Thymus (tissue), 11 donors: ENCODE results near the gene MBNL1. TPM values are rescaled to one million over a fixed set of nuclear protein-coding genes. Genes with fewer than 3 reads are reported as not detected.

Source experiments
- DNase-seq, 9 donors: peaks; one replicate each; pipeline ENCODE4 v3.0.0-alpha.2; 2013; ENCODE audit warnings: low spot score in 9 of 9, low read depth in 6 of 9, missing footprints in 1 of 9
- H3K27ac ChIP-seq, 2 donors: one replicate each; pipeline ENCODE4 v1.5.1; 2013; ENCODE audit warnings: control low read depth in 1 of 2, low read depth in 1 of 2, low read length in 1 of 2, mild to moderate bottlenecking in 1 of 2, moderate library complexity in 1 of 2
- H3K27me3 ChIP-seq, 2 donors: one replicate each; pipeline ENCODE4 v1.5.1; 2013; ENCODE audit warnings: low read length in 1 of 2; ENCODE audit not compliant: control insufficient read depth in 2 of 2, insufficient read depth in 1 of 2
- H3K36me3 ChIP-seq, 2 donors: one replicate each; pipeline ENCODE4 v1.5.1; 2013; ENCODE audit warnings: low read length in 1 of 2, mild to moderate bottlenecking in 1 of 2, moderate library complexity in 1 of 2; ENCODE audit not compliant: control insufficient read depth in 2 of 2, insufficient read depth in 2 of 2
- H3K4me1 ChIP-seq, 2 donors: one replicate each; pipeline ENCODE4 v1.5.1; 2013; ENCODE audit warnings: low read length in 2 of 2; ENCODE audit not compliant: control insufficient read depth in 2 of 2, insufficient read depth in 2 of 2
- H3K4me3 ChIP-seq, 2 donors: one replicate each; pipeline ENCODE4 v1.5.1; 2013; ENCODE audit warnings: low read length in 2 of 2, control low read depth in 1 of 2, mild to moderate bottlenecking in 1 of 2
- H3K9me3 ChIP-seq, 2 donors: one replicate each; pipeline ENCODE4 v1.5.1; 2013; ENCODE audit warnings: low read length in 1 of 2, mild to moderate bottlenecking in 1 of 2; ENCODE audit not compliant: control insufficient read depth in 2 of 2, insufficient read depth in 1 of 2
- WGBS: extraction: QIAGEN DNeasy Blood & Tissue Kit; methylation state at CpG from one replicate; pipeline ENCODE4 v1.1.7; 2013; 5-methylcytosine and 5-hydroxymethylcytosine counted together
- polyA plus RNA-seq: library from polyadenylated mRNA; stranded (reverse); fragments of 200-250 nt; gene quantifications from one replicate; pipeline ENCODE4 v1.2.3, GENCODE V29; 2013
- total RNA-seq: library from RNA; stranded (reverse); fragments of 120-200 nt; gene quantifications from one replicate; pipeline ENCODE4 v1.2.4, GENCODE V29; 2013
- donor health status: healthy.

MBNL1 gene
- total and polyA plus RNA-seq, 2 donors, result 89.0 to 178 TPM

DNA sequence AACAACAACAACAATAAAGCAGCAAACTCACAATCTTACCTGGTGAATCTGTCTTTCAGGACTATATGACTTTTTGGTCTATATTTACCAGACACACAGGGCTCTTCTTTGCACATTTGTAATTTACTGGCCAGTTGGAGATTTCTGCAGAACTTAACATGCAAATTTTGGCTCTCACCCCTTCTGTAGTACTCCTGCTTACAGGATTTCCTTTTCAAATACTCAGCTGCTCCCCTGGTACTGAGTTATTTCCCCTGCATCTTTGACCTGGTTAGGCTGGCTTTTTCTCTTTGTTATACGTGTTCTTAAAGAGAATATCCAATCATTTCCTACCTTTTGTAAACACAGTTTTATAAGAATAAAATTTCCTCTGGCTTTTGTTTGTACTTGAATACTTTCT is 228.0 kb downstream of the MBNL1 start:
- no peak overlapping the region for H3K27ac ChIP-seq
- 68% methylated on average over 1 of the region's 1 CpG for WGBS

GRCh38 chr3:152497457-152497856 is 228.7 kb downstream of the MBNL1 start:
- Histone ChIP-seq H3K36me3 (no peaks in the 10 kb centered on the region), H3K9me3 (peaks cover 0 to 4% of the 10 kb centered on the region in 2 donors), H3K27ac (no peak overlapping the region), H3K4me1 (no peaks in the 10 kb centered on the region), H3K27me3 (no peaks in the 10 kb centered on the region), H3K4me3 (no peak overlapping the region)
- WGBS, result 70% methylated on average over 3 of the region's 3 CpGs
- no peak for DNase-seq

More for the DNA sequence above, 228.0 kb downstream of the MBNL1 start:
- Histone ChIP-seq H3K4me3 (no peak overlapping the region), H3K27me3 (no peaks in the 10 kb centered on the region), H3K9me3 (peaks cover 0 to 4% of the 10 kb centered on the region in 2 donors), H3K36me3 (no peaks in the 10 kb centered on the region), H3K4me1 (no peaks in the 10 kb centered on the region)
- no peak for DNase-seq

- no peaks in the 10 kb centered on the region for H3K4me1 ChIP-seq
Observed at GRCh38 chr3:152497890-152498289, 229.2 kb downstream of the MBNL1 start.

GRCh38 chr3:152499791-152500385 is 231.2 kb downstream of the MBNL1 start:
- Histone ChIP-seq H3K9me3 (peaks cover 0 to 4% of the 10 kb centered on the region in 2 donors), H3K27ac (no peak overlapping the region), H3K4me3 (no peak overlapping the region), H3K27me3 (no peaks in the 10 kb centered on the region), H3K4me1 (no peaks in the 10 kb centered on the region), H3K36me3 (no peaks in the 10 kb centered on the region)
- 76% methylated on average over 4 of the region's 4 CpGs for WGBS
- no peak for DNase-seq

More at GRCh38 chr3:152497890-152498289, 229.2 kb downstream of the MBNL1 start:
- Histone ChIP-seq H3K27me3 (no peaks in the 10 kb centered on the region), H3K4me3 (no peak overlapping the region), H3K36me3 (no peaks in the 10 kb centered on the region), H3K9me3 (peaks cover 0 to 4% of the 10 kb centered on the region in 2 donors), H3K27ac (no peak overlapping the region)
- 94% methylated on average over 1 of the region's 1 CpG for WGBS
- DNase-seq, result no peak

GRCh38 chr3:152505926-152506325 is 237.2 kb downstream of the MBNL1 start:
- no peak overlapping the region for H3K27ac ChIP-seq

GRCh38 chr3:152508705-152509104 is 240.0 kb downstream of the MBNL1 start:
- Histone ChIP-seq H3K36me3 (no peaks in the 10 kb centered on the region), H3K4me1 (no peaks in the 10 kb centered on the region), H3K4me3 (no peak overlapping the region), H3K27me3 (no peaks in the 10 kb centered on the region), H3K9me3 (no peaks in the 10 kb centered on the region), H3K27ac (no peak overlapping the region)
- WGBS, result 72% methylated on average over 1 of the region's 1 CpG
- no peak for DNase-seq

More at GRCh38 chr3:152505926-152506325, 237.2 kb downstream of the MBNL1 start:
- Histone ChIP-seq H3K27me3 (no peaks in the 10 kb centered on the region), H3K4me1 (no peaks in the 10 kb centered on the region), H3K4me3 (no peak overlapping the region), H3K36me3 (no peaks in the 10 kb centered on the region), H3K9me3 (peaks cover 0 to 3% of the 10 kb centered on the region in 2 donors)
- DNase-seq, result no peak
- WGBS, result 68% methylated on average over 5 of the region's 5 CpGs

DNA sequence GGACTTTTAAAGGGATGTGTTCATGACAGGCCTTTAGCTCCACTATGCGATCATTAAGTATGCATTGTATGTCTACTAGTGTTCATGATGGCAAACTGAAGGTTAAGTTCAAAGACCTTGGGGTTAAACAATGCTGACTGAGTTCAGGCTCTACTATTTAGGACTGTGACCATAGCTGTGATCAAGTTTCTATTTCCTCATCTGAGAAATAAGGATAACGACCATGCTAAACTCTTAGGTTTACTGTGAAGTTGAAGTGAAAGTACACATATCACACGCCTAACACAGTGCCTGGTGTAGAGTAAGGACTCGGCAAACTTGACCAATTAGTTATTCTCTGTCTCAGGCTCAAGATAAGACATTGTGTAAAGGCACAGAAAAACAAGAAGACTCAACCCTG is 243.2 kb downstream of the MBNL1 start:
- no peaks in the 10 kb centered on the region for H3K27me3 ChIP-seq
- H3K27ac ChIP-seq, result no peak overlapping the region
- DNase-seq, result no peak
- no peaks in the 10 kb centered on the region for H3K9me3 ChIP-seq
- 95% methylated on average over 4 of the region's 4 CpGs for WGBS
- no peaks in the 10 kb centered on the region for H3K4me1 ChIP-seq
- H3K4me3 ChIP-seq, result no peak overlapping the region
- H3K36me3 ChIP-seq, result no peaks in the 10 kb centered on the region

GRCh38 chr3:152513301-152513960 is 244.7 kb downstream of the MBNL1 start:
- Histone ChIP-seq H3K27ac (no peak overlapping the region), H3K4me3 (no peak overlapping the region), H3K4me1 (no peaks in the 10 kb centered on the region), H3K27me3 (no peaks in the 10 kb centered on the region), H3K36me3 (no peaks in the 10 kb centered on the region), H3K9me3 (no peaks in the 10 kb centered on the region)
- no peak for DNase-seq
- 96% methylated on average over 2 of the region's 2 CpGs for WGBS
